Stimulated activated CD4-positive, alpha-beta T cell treated with anti-CD3 and anti-CD28 coated beads, Interleukin-12 subunit alpha, Interleukin-12 subunit beta, amount 100 ng/mL, for 4 hours (primary cell): ENCODE data around the gene NCAM2.

Experiments
- DNase-seq: peaks from one replicate; pipeline ENCODE4 v3.0.0-alpha.2; 2020

The NCAM2 gene

GRCh38 chr21:20997636-20998455 lies at the start of gene NCAM2:
Gene NCAM2, plus strand, starts transcription at chr21:20998409.
- DNase-seq, result peak; percentile 62

- DNase-seq, result no peak
These were observed 48.3 kb upstream of the NCAM2 start for GRCh38 chr21:20949884-20950283.

DNA sequence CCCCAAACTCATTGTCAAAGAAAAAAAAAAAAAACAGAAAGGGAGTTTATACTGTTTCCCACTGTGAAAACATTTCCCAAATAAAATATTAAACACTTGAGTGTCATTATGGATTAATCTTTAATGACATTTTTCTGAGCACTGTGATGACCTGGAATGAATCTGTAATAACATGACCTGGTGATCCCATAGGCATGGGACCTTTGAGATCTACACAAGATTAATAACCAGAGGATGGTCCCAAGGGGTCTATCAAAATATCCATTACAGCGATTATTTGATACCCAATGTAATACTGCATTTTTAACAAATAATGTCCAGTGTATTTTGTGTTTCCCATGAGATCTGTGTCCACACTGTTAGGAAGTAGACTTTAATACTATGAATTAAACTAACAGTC lies 32.4 kb upstream of the NCAM2 start:
- no peak for DNase-seq

GRCh38 chr21:20968391-20968790 lies 29.8 kb upstream of the NCAM2 start:
- no peak for DNase-seq

- no peak for DNase-seq
These were observed 27.5 kb upstream of the NCAM2 start for GRCh38 chr21:20970691-20971090.

DNA sequence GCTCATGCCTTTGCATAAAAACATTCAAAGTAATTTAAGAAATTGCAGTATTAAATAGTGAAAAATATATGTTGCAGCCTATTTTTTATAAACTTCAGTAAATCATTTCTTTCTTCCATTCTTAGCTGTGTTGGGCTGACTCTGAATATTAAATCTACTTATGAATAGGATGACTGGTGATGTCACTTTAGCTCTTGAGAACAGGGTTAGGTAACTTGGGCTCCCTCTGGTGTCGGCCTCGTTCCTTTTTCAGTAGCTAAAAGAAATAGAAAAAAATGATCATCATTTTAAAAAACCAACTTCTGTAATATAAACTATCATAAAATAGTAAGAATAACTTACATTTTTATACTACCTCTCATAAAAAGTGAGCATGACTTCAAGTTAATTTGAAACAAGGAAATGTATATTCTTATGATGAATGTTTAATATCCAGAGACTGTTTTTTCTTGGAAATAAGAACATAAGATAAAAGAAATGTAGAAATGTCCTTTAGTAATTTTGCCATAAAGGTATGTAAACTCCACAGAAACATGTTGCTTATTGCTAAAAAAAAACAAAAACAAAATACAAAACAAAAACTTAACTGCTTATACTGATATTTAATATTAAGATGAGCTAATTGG lies 26.8 kb upstream of the NCAM2 start:
- peak; percentile 1 for DNase-seq

- DNase-seq, result no peak
These were observed 3.4 kb upstream of the NCAM2 start for GRCh38 chr21:20994790-20995189.

DNA sequence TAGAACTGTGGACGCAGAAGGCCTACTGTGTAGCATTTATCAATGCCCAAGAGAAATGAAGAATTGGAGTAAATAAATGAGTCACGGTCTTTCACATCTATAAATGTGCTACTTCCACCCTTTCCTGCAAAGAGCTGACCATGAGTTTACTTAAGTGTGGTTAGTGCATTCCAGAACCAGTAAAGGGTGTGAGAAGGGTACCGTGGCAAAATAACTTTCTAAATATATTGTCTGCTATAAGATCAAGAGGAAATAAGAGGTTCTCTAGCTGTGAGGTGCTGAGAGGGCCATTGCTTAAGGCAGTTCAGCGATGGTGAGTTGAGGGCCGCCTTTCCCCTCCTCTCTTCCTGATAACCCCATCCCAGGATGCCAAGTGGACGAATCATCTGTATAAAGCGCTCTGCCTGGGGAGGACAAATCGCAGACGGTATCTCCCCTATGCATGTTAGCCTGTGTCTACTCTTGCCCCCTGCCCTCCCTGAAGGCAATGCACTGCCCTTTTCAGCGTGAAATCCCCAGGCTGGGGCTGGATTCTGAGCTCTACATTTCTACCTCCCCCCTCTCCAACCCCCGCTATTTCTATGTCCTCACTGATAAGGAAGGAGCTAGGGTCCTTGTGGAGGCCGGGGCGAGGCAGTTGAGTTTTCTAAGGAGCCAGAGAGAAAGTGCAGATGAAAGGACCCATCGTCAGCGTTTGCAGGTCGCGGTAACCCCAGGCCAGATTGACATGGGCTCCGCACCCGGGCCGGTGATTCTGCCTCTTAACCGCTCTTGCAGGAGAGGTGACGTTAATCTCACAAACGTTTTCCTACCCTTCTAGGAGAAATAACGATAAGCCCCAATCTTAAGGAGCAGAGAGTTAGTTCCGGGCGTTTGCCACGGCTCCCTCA lies 1.5 kb upstream of the NCAM2 start:
- no peak for DNase-seq

DNA sequence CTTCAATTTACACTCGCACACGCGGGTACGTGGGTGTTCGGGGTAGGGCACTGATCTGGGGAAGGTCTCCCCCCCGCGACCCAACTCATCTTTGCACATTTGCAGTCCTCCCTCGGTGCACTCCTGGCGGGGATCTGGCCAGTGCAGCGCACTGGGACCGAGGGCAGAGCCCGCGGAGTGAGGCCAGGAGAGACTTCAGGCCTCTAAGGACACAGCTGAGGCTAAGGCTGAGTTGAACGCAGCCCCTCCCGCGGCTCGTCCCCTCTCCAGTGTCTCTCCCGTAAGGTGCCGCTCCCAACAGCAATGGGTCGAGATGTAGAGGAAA lies 936 bp upstream of the NCAM2 start:
- no peak for DNase-seq

DNA sequence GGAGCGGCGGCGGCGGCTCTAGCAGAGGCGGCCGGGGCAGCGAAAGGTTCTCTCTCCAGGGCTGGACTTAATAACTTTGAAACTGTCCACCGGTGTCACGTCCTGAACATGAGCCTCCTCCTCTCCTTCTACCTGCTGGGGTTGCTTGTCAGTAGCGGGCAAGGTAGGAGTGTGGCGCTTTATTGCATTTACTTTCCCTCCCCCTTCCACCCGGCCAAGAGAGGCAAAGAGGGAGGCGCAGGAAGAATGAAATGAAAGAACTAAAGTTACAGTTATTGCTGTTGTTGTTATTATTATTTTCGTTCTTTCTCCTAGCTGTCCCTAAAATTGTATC lies 214 bp downstream of the NCAM2 start:
- DNase-seq, result peak; percentile 0

- no peak for DNase-seq
These were observed 677 bp downstream of the NCAM2 start for GRCh38 chr21:20998886-20999285.

- no peak for DNase-seq
These were observed 1.4 kb downstream of the NCAM2 start for GRCh38 chr21:20999659-21000058.

DNA sequence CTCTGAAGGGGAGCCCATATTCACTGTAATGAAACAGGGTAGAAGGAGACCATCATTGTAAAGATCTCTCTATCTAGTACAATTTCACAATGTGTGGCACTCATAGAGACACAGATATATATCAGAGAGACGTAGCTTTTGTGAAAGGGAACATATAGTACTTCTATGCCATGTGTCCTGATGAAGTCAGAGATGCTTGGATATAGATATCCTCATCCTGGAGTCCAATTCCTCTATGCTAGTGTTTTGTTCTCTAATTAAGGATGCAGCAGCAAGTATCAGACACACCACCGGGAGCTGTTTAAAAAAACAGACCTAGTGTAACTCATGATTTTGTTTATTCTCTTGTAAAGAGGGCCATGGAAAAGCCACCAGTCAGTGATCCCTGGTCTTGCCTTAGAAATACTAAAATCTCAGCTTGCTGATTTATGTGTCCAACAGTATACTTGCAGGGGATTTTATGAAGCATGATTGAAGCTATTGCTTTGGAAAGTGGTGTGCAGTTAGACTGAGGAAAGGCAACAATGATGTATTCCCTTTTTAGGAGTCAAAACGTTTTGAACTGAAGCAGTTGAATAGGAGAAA lies 2.5 kb downstream of the NCAM2 start:
- no peak for DNase-seq

DNA sequence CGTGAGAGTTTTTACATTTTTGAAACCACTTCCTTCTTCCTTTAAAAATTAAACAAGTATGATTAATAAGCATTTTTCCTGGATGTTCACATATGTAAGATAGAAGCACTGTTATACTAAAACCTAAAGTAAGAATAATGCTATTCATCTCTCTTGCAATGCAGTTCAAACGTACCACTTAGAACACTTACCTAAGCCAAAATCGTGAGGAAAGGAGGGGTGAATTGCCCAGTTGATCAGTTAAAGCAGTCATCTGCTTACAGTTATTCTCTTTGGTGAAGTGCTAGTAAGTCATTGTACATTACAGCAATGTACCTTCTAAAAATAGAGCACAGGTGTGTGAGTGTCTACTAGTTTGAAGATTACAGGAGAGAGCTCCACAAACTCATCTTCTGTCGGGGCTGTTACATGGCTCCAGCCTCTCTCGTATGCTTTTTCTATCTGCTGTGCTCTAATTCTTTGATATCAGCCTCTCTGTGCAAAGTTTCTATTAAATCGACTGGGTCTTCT lies 3.4 kb downstream of the NCAM2 start:
- DNase-seq, result no peak

DNA sequence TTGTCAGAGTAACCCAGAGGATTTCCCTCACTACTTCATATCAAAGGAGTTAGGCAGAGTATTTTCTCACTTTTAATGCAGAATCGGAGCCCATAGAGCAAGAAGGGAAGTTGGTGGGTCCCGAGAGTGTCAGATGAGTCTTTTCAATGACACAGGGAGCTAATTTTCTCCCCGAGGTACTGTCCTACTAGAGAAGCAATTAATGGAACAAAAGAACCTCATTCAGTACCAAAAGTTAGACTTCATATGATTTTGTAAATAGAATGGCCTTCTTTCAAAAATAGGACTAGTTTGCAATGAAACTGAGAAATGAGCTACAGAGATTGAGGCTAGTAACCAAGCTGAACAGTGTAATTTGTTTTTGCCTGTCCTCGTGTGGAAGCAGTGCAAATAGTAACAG lies 3.9 kb downstream of the NCAM2 start:
- DNase-seq, result no peak

DNA sequence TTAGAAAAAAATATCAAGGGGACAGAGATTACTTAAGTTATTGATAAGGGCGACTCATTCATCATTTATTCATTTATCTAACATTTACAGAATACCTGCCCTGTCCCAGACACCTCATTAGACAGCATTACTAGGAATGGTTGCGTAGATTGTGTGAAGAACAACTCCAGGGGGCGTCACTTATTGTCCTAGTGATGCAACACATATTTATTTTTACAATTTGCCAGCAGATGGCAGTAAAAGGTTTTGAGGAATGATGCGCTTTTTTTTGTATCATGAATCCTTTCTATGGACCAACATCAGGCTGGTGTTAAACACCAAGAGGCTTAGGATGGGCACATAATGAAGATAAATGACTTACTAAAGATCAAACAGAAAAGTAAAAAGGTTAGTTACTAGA lies 5.5 kb downstream of the NCAM2 start:
- no peak for DNase-seq

GRCh38 chr21:21007606-21008005 lies 9.4 kb downstream of the NCAM2 start:
- no peak for DNase-seq

GRCh38 chr21:21010228-21010627 lies 12.0 kb downstream of the NCAM2 start:
- no peak for DNase-seq

- no peak for DNase-seq
These were observed 12.5 kb downstream of the NCAM2 start for GRCh38 chr21:21010698-21011097.

DNA sequence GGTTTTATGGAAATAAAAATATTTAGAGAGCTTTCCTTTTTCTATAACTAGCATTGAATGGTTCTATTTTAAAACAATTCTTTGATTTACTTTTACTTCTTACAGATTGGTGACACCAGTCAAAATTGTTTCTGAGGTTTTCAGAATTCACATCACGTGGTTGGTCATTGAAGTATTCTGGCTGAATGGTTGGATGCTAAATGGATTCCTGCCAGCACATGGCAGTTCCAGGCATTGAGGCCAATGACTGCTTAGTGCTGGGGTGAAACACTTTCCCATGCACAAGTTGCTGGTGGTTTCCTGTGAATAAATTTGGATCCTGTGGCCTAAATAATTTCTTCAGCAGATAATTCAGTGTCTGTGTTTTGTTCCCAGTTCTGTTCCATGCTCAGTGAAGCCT lies 20.6 kb downstream of the NCAM2 start:
- DNase-seq, result no peak

DNA sequence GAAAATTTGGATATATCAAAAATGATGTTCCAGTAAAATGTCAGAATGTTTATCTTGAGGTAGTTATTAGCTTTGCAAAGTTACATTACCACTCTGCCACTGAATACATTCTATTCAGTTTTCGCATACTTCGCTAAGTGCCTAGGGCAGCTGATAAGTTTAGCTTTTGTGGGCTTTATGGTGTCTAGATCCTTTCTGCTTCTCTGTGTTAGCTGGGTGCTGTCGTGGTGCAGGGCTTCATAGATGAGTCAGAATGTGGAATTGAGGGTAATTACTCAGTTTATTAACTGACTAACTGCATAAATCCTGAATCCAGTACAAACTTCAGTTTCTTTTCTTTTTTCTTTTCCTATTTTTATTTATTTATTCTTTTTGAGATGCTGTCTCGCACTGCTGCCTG lies 21.5 kb downstream of the NCAM2 start:
- no peak for DNase-seq

DNA sequence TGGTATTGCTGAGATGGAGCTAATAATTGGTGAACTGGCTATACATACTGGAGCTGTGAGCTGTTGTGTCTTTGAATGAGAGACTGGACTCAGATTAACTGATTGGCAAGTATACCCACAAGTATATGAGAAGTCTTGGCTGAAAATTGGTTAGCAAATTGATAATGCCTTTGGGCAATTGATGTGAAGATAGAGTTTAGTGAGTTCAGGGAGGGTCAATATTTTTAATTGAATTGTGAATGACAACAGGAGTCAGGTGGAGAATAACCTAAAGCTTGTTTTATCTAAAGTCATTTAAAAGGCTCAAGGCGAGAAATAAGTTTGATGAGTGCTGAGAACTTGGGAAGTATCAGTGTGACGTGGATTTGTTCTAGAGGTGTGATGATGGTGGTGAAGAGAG lies 27.5 kb downstream of the NCAM2 start:
- no peak for DNase-seq

- DNase-seq, result no peak
These were observed 30.1 kb downstream of the NCAM2 start for GRCh38 chr21:21028275-21028820.
